Mammary microvascular endothelial cell (primary cell): ENCODE measurements around the gene RPIA. TPM values are rescaled to one million over a fixed set of nuclear protein-coding genes. Genes with fewer than 3 reads are reported as not detected.

Source experiments
- total RNA-seq: library from RNA; depleted of rRNA; stranded (reverse); fragments of >200 nt; gene quantifications from 2 replicates; pipeline ENCODE4 v1.2.3, GENCODE V29; 2015

Gene RPIA
- total RNA-seq: 9.9 and 13.0 TPM in 2 replicates

GRCh38 chr2:88691339-88692183, at the start of gene RPIA:
TSS of gene RPIA (plus strand) at chr2:88691673. CDS start at chr2:88691699, 26 bp downstream.

Other genes starting within 250 kb of the RPIA start
- not detected in 2 replicates for gene FOXI3, start 239.0 kb upstream of the RPIA start, total RNA-seq
- gene EIF2AK3, start 64.2 kb upstream of the RPIA start, total RNA-seq: 12.5 and 13.1 TPM in 2 replicates